Thyroid gland (tissue), 4 donors: ENCODE results near the gene ALDH1A2. TPM values are rescaled to one million over a fixed set of nuclear protein-coding genes. Genes with fewer than 3 reads are reported as not detected.
"Not testable (repeated sequence)": the region's sequence is repeated elsewhere in the genome, so short reads cannot be mapped to it uniquely, and the experiment has no call there.

Experiments
- DNase-seq, 2 donors: peaks; one replicate each; pipeline ENCODE4 v3.0.0-alpha.2; 2019
- H3K27ac ChIP-seq, 3 donors: fragments of 200-600 bp; sonication (generic); 1 replicate in 2 of 3; 2 replicates in 1 of 3; pipeline ENCODE4 v1.5.1; 2016 to 2019; ENCODE audit warnings: mild to moderate bottlenecking in 1 of 3, moderate library complexity in 1 of 3
- H3K27me3 ChIP-seq: fragments of 200-600 bp; sonication (generic); one replicate; pipeline ENCODE4 v1.5.1; 2019
- H3K36me3 ChIP-seq, 2 donors: fragments of 200-600 bp; sonication (generic); one replicate each; pipeline ENCODE4 v1.5.1; 2016 to 2019
- H3K4me1 ChIP-seq, 2 donors: fragments of 200-600 bp; sonication (generic); one replicate each; pipeline ENCODE4 v1.5.1; 2017 to 2019
- H3K4me3 ChIP-seq, 3 donors: fragments of 200-600 bp; sonication (generic); replicated peaks in 1 of 3; 1 replicate in 2 of 3; 2 replicates in 1 of 3; pipeline ENCODE4 v1.5.1; 2016; ENCODE audit warnings: mild to moderate bottlenecking in 1 of 3
- H3K9me3 ChIP-seq: fragments of 200-600 bp; sonication (generic); one replicate; pipeline ENCODE4 v1.5.1; 2017
- CTCF ChIP-seq, 6 experiments: fragments of 200-600 bp in 3 of 6; fragments of 450-650 bp in 3 of 6; sonication (generic) in 3 of 6; IDR thresholded peaks; one replicate each; pipeline ENCODE4 v1.5.1; 2016 to 2019; ENCODE audit warnings: antibody characterized with exemption in 6 of 6, mild to moderate bottlenecking in 2 of 6, inconsistent platforms in 1 of 6, moderate library complexity in 1 of 6
- POLR2A ChIP-seq, 2 donors: fragments of 450-650 bp; IDR thresholded peaks; one replicate each; pipeline ENCODE4 v1.6.1; 2017; ENCODE audit warnings: antibody characterized with exemption in 2 of 2, mild to moderate bottlenecking in 2 of 2, moderate library complexity in 1 of 2
- WGBS, 2 donors: methylation state at CpG; one replicate each; pipeline ENCODE4 v1.1.5; 2017; 5-methylcytosine and 5-hydroxymethylcytosine counted together
- intact Hi-C: fragments of 100-400 bp; cut with DNase I; formaldehyde crosslinking; loops from one replicate; pipeline ENCODE4 v1.15.1; 2023
- total RNA-seq, 4 donors: library from RNA; depleted of rRNA; stranded (reverse); fragments of >200 nt; gene quantifications; one replicate each; pipeline ENCODE4 v1.2.3, GENCODE V29; 2016

ALDH1A2 gene
- total RNA-seq, 4 donors from 2014 or later: 0.98 to 12.4 (median 7.3) TPM

GRCh38 chr15:58010983-58011382, 54.5 kb downstream of the ALDH1A2 start:
- WGBS, 2 donors: 72 to 73% methylated on average over 2 of the region's 2 CpGs
- Histone ChIP-seq H3K36me3 (no peaks in the 10 kb centered on the region), H3K27ac (no peak overlapping the region), H3K4me3 (no peak overlapping the region), H3K27me3 (no peaks in the 10 kb centered on the region), H3K4me1 (no peaks in the 10 kb centered on the region), H3K9me3 (no peaks in the 10 kb centered on the region)
- DNase-seq: no peak
- intact Hi-C loops: no loop called here
- TF ChIP-seq POLR2A (IDR thresholded peaks at IDR 0.05) (no peak), CTCF (IDR thresholded peaks at IDR 0.05) (no peak)

- Histone ChIP-seq H3K36me3 (no peaks in the 10 kb centered on the region), H3K4me1 (no peaks in the 10 kb centered on the region), H3K4me3 (no peak overlapping the region), H3K27me3 (no peaks in the 10 kb centered on the region), H3K9me3 (no peaks in the 10 kb centered on the region), H3K27ac (no peak overlapping the region)
- TF ChIP-seq CTCF (IDR thresholded peaks at IDR 0.05): no peak
- TF ChIP-seq POLR2A (IDR thresholded peaks at IDR 0.05): no peak
- no peak for DNase-seq
- intact Hi-C loops: no loop called here
- WGBS, 2 donors: 88 to 90% methylated on average over 3 of the region's 3 CpGs
Measured at GRCh38 chr15:58003810-58004209, 61.7 kb downstream of the ALDH1A2 start.

- H3K27me3 ChIP-seq: no peaks in the 10 kb centered on the region
- no peaks in the 10 kb centered on the region for H3K9me3 ChIP-seq
- intact Hi-C loops: no loop called here
- 79 to 83% methylated on average over 6 of the region's 6 CpGs for WGBS, 2 donors
- no peak overlapping the region for H3K27ac ChIP-seq
- TF ChIP-seq CTCF (IDR thresholded peaks at IDR 0.05) (no peak), POLR2A (IDR thresholded peaks at IDR 0.05) (no peak)
- no peak for DNase-seq
- no peak overlapping the region for H3K4me3 ChIP-seq
- H3K4me1 ChIP-seq: no peaks in the 10 kb centered on the region
- H3K36me3 ChIP-seq: no peaks in the 10 kb centered on the region
Measured at GRCh38 chr15:58002338-58003126, 63.0 kb downstream of the ALDH1A2 start.

GRCh38 chr15:57999699-58000098, 65.8 kb downstream of the ALDH1A2 start:
- H3K27ac ChIP-seq, H3K36me3 ChIP-seq, H3K4me1 ChIP-seq, H3K4me3 ChIP-seq, intact Hi-C loops, H3K27me3 ChIP-seq, DNase-seq, H3K9me3 ChIP-seq: not testable (repeated sequence)
- 82 to 87% methylated on average over 2 of the region's 2 CpGs for WGBS, 2 donors

GRCh38 chr15:57996561-57996960, 69.0 kb downstream of the ALDH1A2 start:
- intact Hi-C loops: no loop called here
- Histone ChIP-seq H3K4me1 (no peaks in the 10 kb centered on the region), H3K4me3 (no peak overlapping the region), H3K36me3 (no peaks in the 10 kb centered on the region), H3K27me3 (no peaks in the 10 kb centered on the region), H3K9me3 (no peaks in the 10 kb centered on the region), H3K27ac (no peak overlapping the region)
- no peak for TF ChIP-seq CTCF (IDR thresholded peaks at IDR 0.05)
- no peak for TF ChIP-seq POLR2A (IDR thresholded peaks at IDR 0.05)
- WGBS, 2 donors: 89 to 95% methylated on average over 1 of the region's 1 CpG
- DNase-seq: no peak
